AG09309 (cell line): Measurements from ENCODE around the gene TBC1D23.

Source experiments
- DNase-seq: peaks from one replicate; pipeline ENCODE4 v3.0.0-alpha.2; 2010; ENCODE audit warnings: low read depth
- H3K4me3 ChIP-seq: 2 replicates; pipeline ENCODE4 v1.5.1; 2011; ENCODE audit warnings: mild to moderate bottlenecking, low read depth, low read length, moderate library complexity; ENCODE audit not compliant: control insufficient read depth
- CTCF ChIP-seq: IDR thresholded peaks from 2 replicates; pipeline ENCODE4 v1.5.1; 2011; ENCODE audit warnings: mild to moderate bottlenecking, low read depth, low read length, inconsistent platforms; ENCODE audit not compliant: insufficient read depth, control insufficient read depth; ENCODE audit errors: missing control alignments

The TBC1D23 gene

GRCh38 chr3:100260685-100261484, at the start of gene TBC1D23:
Gene TBC1D23 (plus strand): TSS chr3:100260992. CDS start chr3:100261019, 27 bp downstream.
- peak within 1 kb of the TSS; percentile 97 for H3K4me3 ChIP-seq
- peak; percentile 99 for DNase-seq
- TF ChIP-seq CTCF, result no peak

DNA sequence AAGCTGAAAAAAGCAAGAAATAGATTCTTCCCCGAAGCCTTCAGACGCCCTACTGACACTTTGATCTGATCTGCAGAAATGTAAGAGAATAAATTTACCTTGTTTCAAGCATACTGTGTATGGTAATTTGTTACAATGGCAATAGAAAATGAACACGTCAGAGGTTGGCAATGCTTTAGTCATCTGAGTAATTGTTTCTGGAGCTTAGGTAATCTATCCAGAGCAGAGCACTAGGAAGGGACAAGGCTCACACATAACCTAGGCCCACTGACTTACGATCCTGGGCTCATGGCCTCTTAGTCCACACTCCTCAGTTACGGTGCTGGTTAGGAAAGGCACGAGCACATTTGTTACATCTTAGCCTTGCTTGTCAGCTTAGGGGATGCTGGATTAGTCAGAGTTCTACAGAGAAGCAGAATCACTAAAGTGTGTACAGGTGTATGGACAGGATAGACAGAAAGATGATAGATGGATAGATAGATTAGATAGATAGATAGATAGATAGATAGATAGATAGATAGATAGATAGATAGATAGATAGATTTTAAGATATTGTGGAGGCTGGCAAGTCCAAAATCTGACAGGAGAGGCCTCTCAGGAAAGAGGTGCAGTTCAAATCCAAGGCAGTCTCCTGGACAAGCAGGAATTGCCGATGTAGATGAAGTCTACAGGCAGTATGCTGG, 46.8 kb upstream of the TBC1D23 start:
- DNase-seq, result no peak

DNA sequence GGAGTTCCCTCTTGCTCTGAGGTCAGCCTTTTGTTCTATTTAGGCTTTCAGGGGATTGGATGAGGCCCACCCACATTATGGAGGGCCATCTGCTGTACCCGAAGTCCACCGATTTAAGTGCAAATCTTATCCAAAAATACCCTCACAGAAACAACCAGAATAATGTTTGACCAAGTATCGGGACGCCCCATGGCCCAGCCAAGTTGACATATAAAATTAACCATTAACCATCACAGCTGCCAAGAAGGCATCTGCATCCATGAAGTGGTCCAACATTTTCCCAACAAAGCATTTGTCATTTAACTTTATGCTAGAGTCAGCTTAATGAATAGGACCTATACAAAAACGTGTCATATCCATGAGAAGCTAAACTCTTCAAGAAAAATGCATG, 46.2 kb upstream of the TBC1D23 start:
- DNase-seq, result no peak
- H3K4me3 ChIP-seq, result no peak overlapping the region
- TF ChIP-seq CTCF, result no peak

More for the DNA sequence above, 46.8 kb upstream of the TBC1D23 start:
- H3K4me3 ChIP-seq, result no peak overlapping the region
- TF ChIP-seq CTCF, result no peak

GRCh38 chr3:100216713-100217112, 44.1 kb upstream of the TBC1D23 start:
- H3K4me3 ChIP-seq, result no peak overlapping the region
- no peak for DNase-seq
- no peak for TF ChIP-seq CTCF

DNA sequence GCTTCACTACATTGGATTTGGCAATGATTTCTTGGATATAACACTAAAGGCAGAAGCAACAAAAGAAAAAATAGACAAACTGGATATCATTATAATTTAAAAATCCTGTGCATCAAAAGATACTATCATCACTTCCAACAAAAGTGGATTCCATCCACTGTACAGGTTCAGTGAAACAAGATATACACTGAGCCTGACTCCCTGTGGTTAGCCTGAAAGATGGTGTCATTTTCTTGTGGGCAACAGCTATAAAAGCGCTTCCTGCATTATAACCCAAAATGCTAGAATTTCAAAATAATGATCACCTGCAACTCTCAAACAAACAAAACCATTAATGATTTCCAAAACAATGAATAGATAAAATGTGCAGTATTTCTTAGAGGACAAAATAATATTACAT, 39.6 kb upstream of the TBC1D23 start:
- no peak overlapping the region for H3K4me3 ChIP-seq
- no peak for DNase-seq
- no peak for TF ChIP-seq CTCF

- TF ChIP-seq CTCF, result no peak
- no peak overlapping the region for H3K4me3 ChIP-seq
- DNase-seq, result no peak
Observed at GRCh38 chr3:100225193-100225592, 35.6 kb upstream of the TBC1D23 start.

GRCh38 chr3:100225883-100226282, 34.9 kb upstream of the TBC1D23 start:
- no peak for TF ChIP-seq CTCF
- DNase-seq, result no peak
- no peak overlapping the region for H3K4me3 ChIP-seq
